Brain microvascular endothelial cell (primary cell): Measurements from ENCODE around the gene IFNA4.
"Not testable (repeated sequence)": the region's sequence is repeated elsewhere in the genome, so short reads cannot be mapped to it uniquely, and the experiment has no call there.

Source experiments
- DNase-seq: peaks from one replicate; pipeline ENCODE4 v3.0.0-alpha.2; 2020
- H3K27ac ChIP-seq: fragments of 250-450 bp; sonication (Bioruptor Pico); 2 replicates; pipeline ENCODE4 v1.5.1; 2020; ENCODE audit warnings: mild to moderate bottlenecking, moderate library complexity
- H3K27me3 ChIP-seq: fragments of 250-450 bp; sonication (Bioruptor Pico); replicated peaks from 2 replicates; pipeline ENCODE4 v1.5.1; 2020; ENCODE audit warnings: mild to moderate bottlenecking
- H3K36me3 ChIP-seq: fragments of 250-450 bp; sonication (Bioruptor Pico); replicated peaks from 2 replicates; pipeline ENCODE4 v1.5.1; 2020; ENCODE audit warnings: mild to moderate bottlenecking
- H3K4me3 ChIP-seq: 2 replicates; pipeline ENCODE4 v1.5.1; 2011; ENCODE audit warnings: low read depth, mild to moderate bottlenecking, control low read depth, low read length, moderate library complexity
- CTCF ChIP-seq: IDR thresholded peaks from 2 replicates; pipeline ENCODE4 v1.5.1; 2011; ENCODE audit warnings: low read depth, mild to moderate bottlenecking, moderate library complexity, low read length, control low read depth, inconsistent platforms; ENCODE audit errors: missing control alignments
- in situ Hi-C: cut with HindIII; loops from 2 replicates; pipeline ENCODE4 v1.10.0; 2017; ENCODE audit warnings: low sequenced_read_pairs, low pct_ligation_motif_present

Gene IFNA4

GRCh38 chr9:21187487-21187886 is at the start of gene IFNA4:
Gene IFNA4 (minus strand): TSS chr9:21187587. CDS start chr9:21187531, 56 bp downstream.
- in situ Hi-C loops, H3K27me3 ChIP-seq, H3K27ac ChIP-seq, H3K36me3 ChIP-seq, DNase-seq, H3K4me3 ChIP-seq: not testable (repeated sequence)

GRCh38 chr9:21236360-21236714 is 49.0 kb upstream of the IFNA4 start:
- H3K27ac ChIP-seq, H3K36me3 ChIP-seq, in situ Hi-C loops, H3K27me3 ChIP-seq, DNase-seq, H3K4me3 ChIP-seq: not testable (repeated sequence)

- not testable (repeated sequence) for H3K36me3 ChIP-seq
- TF ChIP-seq CTCF, result peak; percentile 77
Measured at GRCh38 chr9:21235468-21236359, 48.3 kb upstream of the IFNA4 start.

GRCh38 chr9:21234153-21234687 is 46.8 kb upstream of the IFNA4 start:
- in situ Hi-C loops, result no loop called here
- no peak overlapping the region for H3K27ac ChIP-seq
- no peak for DNase-seq
- H3K27me3 ChIP-seq, result no peaks in the 10 kb centered on the region
- no peaks in the 10 kb centered on the region for H3K36me3 ChIP-seq
- no peak overlapping the region for H3K4me3 ChIP-seq
- TF ChIP-seq CTCF, result no peak

More at GRCh38 chr9:21235468-21236359, 48.3 kb upstream of the IFNA4 start:
- in situ Hi-C loops, H3K4me3 ChIP-seq, H3K27me3 ChIP-seq, H3K27ac ChIP-seq: not testable (repeated sequence)
- peak; percentile 57 for DNase-seq

GRCh38 chr9:21233258-21233657 is 45.9 kb upstream of the IFNA4 start:
- Histone ChIP-seq H3K36me3 (no peaks in the 10 kb centered on the region), H3K27me3 (no peaks in the 10 kb centered on the region), H3K4me3 (no peak overlapping the region), H3K27ac (no peak overlapping the region)
- DNase-seq, result no peak
- TF ChIP-seq CTCF, result no peak
- in situ Hi-C loops, result no loop called here

GRCh38 chr9:21228122-21228521 is 40.7 kb upstream of the IFNA4 start, which contains the start of gene IFNA17:
Gene IFNA17 (minus strand): TSS chr9:21228222. CDS start chr9:21228173, 49 bp downstream.
- Histone ChIP-seq H3K27me3 (no peaks in the 10 kb centered on the region), H3K27ac (no peak within 1 kb of the TSS), H3K4me3 (no peak within 1 kb of the TSS), H3K36me3 (no peaks in the 10 kb centered on the region)
- TF ChIP-seq CTCF, result no peak
- no peak for DNase-seq
- in situ Hi-C loops, result no loop called here

- H3K27me3 ChIP-seq, H3K4me3 ChIP-seq, in situ Hi-C loops, H3K36me3 ChIP-seq, H3K27ac ChIP-seq, DNase-seq: not testable (repeated sequence)
Measured at GRCh38 chr9:21217211-21217610, 29.8 kb upstream of the IFNA4 start, which contains the start of gene IFNA16. Gene IFNA16 (minus strand): TSS chr9:21217311. CDS start chr9:21217305, 6 bp downstream.
